ENCODE measurements around the gene TBC1D5.
"Not testable (repeated sequence)": the region's sequence is repeated elsewhere in the genome, so short reads cannot be mapped to it uniquely, and the experiment has no call there.

The TBC1D5 gene

GRCh38 chr3:17705991-17706390 lies 36.4 kb downstream of the TBC1D5 start:
- not testable (repeated sequence) for DNase-seq

GRCh38 chr3:17699815-17700214 lies 42.6 kb downstream of the TBC1D5 start:
- not testable (repeated sequence) for DNase-seq

- DNase-seq, result not testable (repeated sequence)
Measured at GRCh38 chr3:17695665-17696064, 46.8 kb downstream of the TBC1D5 start.

- not testable (repeated sequence) for DNase-seq
Measured at GRCh38 chr3:17693670-17693999, 48.8 kb downstream of the TBC1D5 start.

- not testable (repeated sequence) for DNase-seq
Measured at GRCh38 chr3:17692846-17693669, 49.4 kb downstream of the TBC1D5 start.

DNA sequence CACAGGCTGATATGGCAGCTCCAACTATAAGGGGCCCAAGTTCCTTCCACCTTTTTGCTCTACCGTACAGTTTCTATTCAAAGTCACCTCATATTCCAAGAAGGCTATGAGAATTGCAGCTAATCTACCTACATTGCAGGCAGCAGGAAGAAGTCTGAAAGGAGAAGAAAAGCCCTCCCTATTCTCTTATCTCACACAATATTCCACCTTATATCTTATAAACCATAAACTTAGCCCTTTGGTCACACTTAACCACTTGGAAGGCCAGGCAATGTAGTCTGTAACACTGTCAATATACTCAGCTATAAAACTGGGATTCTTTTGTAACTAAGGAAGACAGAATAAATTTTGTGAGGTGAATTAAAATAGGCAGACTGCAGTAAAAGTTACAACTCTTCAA lies 54.9 kb downstream of the TBC1D5 start:
- DNase-seq, result no peak

GRCh38 chr3:17686613-17687012 lies 55.8 kb downstream of the TBC1D5 start:
- DNase-seq, result no peak

GRCh38 chr3:17683542-17684207 lies 58.8 kb downstream of the TBC1D5 start:
- DNase-seq, result no peak

GRCh38 chr3:17680530-17680929 lies 61.9 kb downstream of the TBC1D5 start:
- no peak for DNase-seq

DNA sequence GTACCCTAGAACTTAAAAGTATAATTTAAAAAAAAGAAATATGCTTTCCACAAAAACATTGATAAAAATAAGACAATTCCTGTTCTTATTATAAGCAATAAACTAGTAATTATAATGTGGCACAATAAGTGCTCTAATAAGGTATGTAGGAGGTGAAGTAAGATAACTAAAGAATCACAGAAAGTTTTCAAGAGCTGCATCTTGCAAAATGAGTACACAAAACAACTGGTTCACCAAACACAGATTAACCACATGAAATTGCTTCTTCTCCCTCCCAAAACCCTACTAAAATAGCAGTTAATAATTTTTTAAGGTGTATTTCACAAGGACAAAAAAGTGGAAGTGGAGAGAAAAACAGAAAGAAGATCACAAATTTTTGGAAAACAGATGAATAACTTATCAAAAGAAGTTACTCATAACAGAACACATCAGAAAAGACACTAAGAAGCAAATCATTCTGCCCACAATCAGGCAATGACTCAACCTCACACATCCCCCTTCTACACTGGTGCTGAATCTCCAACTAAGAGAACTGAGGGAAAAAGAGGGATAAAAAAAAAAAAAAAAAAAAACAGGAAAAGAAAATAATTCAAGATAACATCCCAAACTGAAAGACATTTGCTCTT lies 64.2 kb downstream of the TBC1D5 start:
- no peak for DNase-seq

GRCh38 chr3:17674082-17674686 lies 68.2 kb downstream of the TBC1D5 start:
- DNase-seq, result no peak

DNA sequence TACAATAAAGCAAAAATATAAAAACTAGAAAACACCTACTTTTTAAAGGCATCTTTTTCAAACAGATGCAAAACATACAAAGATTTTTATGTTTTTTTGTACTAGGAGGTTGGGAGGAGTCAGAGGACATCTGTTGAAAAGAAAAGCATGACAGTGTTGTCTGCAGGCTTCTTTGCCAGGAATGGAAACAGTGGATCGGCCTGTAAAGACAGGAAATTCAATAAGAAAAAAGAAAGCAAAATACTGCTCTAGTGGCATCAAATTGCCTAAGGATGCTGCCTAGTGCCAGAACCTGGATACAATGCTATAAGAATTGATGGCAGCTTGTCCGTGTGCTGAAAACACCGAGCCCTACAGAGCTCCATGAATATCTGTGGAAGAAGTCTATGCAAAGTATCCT lies 69.9 kb downstream of the TBC1D5 start:
- peak; percentile 29 for DNase-seq

- DNase-seq, result no peak
Measured at GRCh38 chr3:17670749-17671148, 71.7 kb downstream of the TBC1D5 start.

- DNase-seq, result no peak
Measured at GRCh38 chr3:17664923-17665322, 77.5 kb downstream of the TBC1D5 start.

GRCh38 chr3:17656264-17656663 lies 86.2 kb downstream of the TBC1D5 start:
- no peak for DNase-seq

DNA sequence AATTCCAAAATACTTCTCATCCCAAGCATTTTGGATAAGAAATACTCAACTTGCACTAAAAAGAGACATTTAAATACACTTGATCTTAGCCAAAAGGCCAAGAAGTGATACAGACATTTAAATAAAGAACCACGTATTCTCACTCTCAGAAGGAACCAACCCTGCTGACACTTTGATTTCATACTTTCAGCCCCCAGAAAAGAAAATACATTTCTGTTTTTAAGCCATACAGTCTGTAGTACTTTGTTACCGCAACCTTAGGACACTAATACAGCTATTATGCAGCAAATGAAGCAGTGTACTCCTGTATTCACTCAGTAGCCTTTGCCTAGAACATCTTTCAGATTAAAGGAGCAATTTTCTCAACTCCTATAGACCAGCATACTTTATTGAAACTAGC lies 86.7 kb downstream of the TBC1D5 start:
- DNase-seq, result no peak

GRCh38 chr3:17649748-17650147 lies 92.7 kb downstream of the TBC1D5 start:
- DNase-seq, result not testable (repeated sequence)

- DNase-seq, result not testable (repeated sequence)
Measured at GRCh38 chr3:17648630-17649355, 93.6 kb downstream of the TBC1D5 start.

- DNase-seq, result peak; percentile 19
Measured at GRCh38 chr3:17645074-17645698, 97.2 kb downstream of the TBC1D5 start.

- no peak for DNase-seq
Measured at GRCh38 chr3:17643691-17644090, 98.7 kb downstream of the TBC1D5 start.

GRCh38 chr3:17642474-17642873 lies 100.0 kb downstream of the TBC1D5 start:
- no peak for DNase-seq

- no peak for DNase-seq
Measured at GRCh38 chr3:17640466-17640865, 102.0 kb downstream of the TBC1D5 start.
